Glomerular visceral epithelial cell (primary cell): ENCODE measurements around the gene SUSD5.
"Not testable (repeated sequence)": the region's sequence is repeated elsewhere in the genome, so short reads cannot be mapped to it uniquely, and the experiment has no call there.

Source experiments
- DNase-seq: peaks from one replicate; pipeline ENCODE4 v3.0.0-alpha.2; 2016; ENCODE audit errors: extremely low spot score

SUSD5 gene

GRCh38 chr3:33152363-33153360 is 65.9 kb downstream of the SUSD5 start:
- peak; percentile 27 for DNase-seq

- no peak for DNase-seq
Measured at GRCh38 chr3:33149342-33149741, 69.3 kb downstream of the SUSD5 start.

GRCh38 chr3:33146791-33147445 is 71.7 kb downstream of the SUSD5 start:
- DNase-seq, result peak; percentile 30

- no peak for DNase-seq
Measured at GRCh38 chr3:33145901-33146580, 72.6 kb downstream of the SUSD5 start.

GRCh38 chr3:33145221-33145900 is 73.2 kb downstream of the SUSD5 start:
- no peak for DNase-seq

- no peak for DNase-seq
Measured at GRCh38 chr3:33144433-33144832, 74.2 kb downstream of the SUSD5 start.

- DNase-seq, result no peak
Measured at GRCh38 chr3:33141006-33141405, 77.6 kb downstream of the SUSD5 start.

- no peak for DNase-seq
Measured at GRCh38 chr3:33139996-33140395, 78.6 kb downstream of the SUSD5 start.

GRCh38 chr3:33139006-33139623 is 79.5 kb downstream of the SUSD5 start:
- DNase-seq, result not testable (repeated sequence)

GRCh38 chr3:33137691-33138090 is 80.9 kb downstream of the SUSD5 start:
- no peak for DNase-seq

- peak; percentile 42 for DNase-seq
Measured at GRCh38 chr3:33134026-33134625, 84.5 kb downstream of the SUSD5 start.

GRCh38 chr3:33132019-33132360 is 86.6 kb downstream of the SUSD5 start:
- no peak for DNase-seq

GRCh38 chr3:33131331-33132018 is 87.1 kb downstream of the SUSD5 start:
- DNase-seq, result peak; percentile 71

GRCh38 chr3:33130144-33130543 is 88.5 kb downstream of the SUSD5 start:
- DNase-seq, result no peak

GRCh38 chr3:33128706-33129105 is 89.9 kb downstream of the SUSD5 start:
- DNase-seq, result no peak

GRCh38 chr3:33125840-33126239 is 92.8 kb downstream of the SUSD5 start:
- no peak for DNase-seq

GRCh38 chr3:33124638-33125037 is 94.0 kb downstream of the SUSD5 start:
- no peak for DNase-seq

- no peak for DNase-seq
Measured at GRCh38 chr3:33122991-33123390, 95.6 kb downstream of the SUSD5 start.

- DNase-seq, result no peak
Measured at GRCh38 chr3:33119891-33120290, 98.7 kb downstream of the SUSD5 start.

- no peak for DNase-seq
Measured at GRCh38 chr3:33117461-33117860, 101.1 kb downstream of the SUSD5 start.
